Measurements from ENCODE around the gene LUC7L3.

The LUC7L3 gene

GRCh38 chr17:50805486-50805885 lies 86.1 kb downstream of the LUC7L3 start:
- H3K4me3 ChIP-seq (ENCODE audit: low read depth, low read length): no peak overlapping the region
- DNase-seq (ENCODE audit: low read depth): no peak
- TF ChIP-seq CTCF (conservative IDR thresholded peaks at IDR 0.05; ENCODE audit: low read depth, low read length): no peak
